ENCODE measurements around the gene BDH1.

- TF ChIP-seq POLR2A (IDR thresholded peaks at IDR 0.05; ENCODE audit: low read length) (no peak), GATA1 (IDR thresholded peaks at IDR 0.05; ENCODE audit: low read depth, low read length) (no peak)
Measured at GRCh38 chr3:197521277-197522182, 34.2 kb downstream of the BDH1 start.
